Measurements from ENCODE around the gene SDF4.

The SDF4 gene

DNA sequence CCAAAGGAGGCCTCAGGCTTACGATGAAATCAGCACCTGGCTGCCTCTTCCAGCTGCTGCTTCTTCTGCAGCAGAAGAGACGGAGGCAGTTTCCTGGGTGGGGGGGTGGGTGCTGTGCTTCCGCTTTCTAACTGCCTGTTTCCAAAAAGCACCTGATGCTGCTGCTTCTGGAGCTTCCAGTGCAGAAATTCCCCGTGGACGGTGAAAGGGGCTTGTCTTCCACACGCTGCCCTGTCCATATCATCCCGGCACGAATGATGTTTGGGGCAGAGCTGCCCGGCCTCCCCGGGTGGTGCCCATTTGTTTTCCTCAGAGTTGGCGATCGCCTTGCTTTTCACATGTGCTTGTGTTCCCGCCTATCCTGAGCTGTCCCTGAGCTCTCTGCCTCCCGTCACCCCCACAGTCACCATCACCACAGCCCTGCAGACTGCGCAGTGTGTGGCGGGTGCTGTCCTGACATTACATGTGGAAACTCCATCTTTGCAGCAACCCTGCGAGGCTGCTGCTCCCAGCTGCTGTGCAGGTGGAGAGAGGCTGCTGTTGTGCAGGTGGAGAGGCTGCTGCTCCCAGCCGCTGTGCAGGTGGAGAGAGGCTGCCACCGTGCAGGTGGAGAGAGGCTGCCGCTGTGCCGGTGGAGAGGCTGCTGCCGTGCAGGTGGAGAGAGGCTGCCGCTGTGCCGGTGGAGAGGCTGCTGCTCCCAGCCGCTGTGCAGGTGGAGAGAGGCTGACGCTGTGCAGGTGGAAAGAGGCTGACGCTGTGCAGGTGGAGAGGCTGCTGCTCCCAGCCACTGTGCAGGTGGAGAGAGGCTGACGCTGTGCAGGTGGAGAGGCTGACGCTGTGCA lies 56.4 kb downstream of the SDF4 start:
- FAIRE-seq, result no peak

DNA sequence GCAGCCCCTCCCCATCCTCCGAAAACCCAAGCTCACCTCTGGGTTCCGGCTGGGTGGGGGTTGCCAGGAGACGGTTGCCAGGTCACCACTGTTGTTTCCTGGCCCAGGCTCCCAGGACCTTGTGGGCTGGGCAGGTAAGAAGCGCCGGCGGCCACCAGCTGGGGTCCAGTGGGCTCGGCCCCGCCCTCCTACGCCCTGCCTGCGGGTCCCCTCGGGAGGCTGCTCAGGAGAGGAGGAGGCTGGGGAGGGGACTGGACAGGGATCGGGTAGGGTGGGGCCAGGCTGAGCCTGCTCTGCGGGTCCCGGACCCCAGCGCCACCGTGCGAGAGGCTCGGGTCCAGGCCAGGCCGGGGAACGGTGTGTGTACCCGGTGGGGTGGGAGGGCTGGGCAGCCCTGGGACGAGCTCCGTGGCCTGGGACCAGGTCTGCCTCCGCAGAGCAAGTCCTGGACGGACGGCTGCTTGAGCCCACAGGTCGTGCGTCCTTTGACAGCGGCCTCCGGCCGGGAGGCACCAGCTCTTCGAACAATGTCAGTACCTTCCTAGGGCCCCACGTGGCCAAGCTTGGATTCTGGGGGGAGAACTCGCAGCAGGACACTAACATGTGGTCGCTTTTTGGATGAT lies 57.9 kb downstream of the SDF4 start, which contains the start of gene TTLL10:
Gene TTLL10, plus strand, starts transcription at position 88 of the 623 bp plus-strand sequence. CDS start 5,336 bp downstream, outside the sequence.
- no peak for FAIRE-seq

DNA sequence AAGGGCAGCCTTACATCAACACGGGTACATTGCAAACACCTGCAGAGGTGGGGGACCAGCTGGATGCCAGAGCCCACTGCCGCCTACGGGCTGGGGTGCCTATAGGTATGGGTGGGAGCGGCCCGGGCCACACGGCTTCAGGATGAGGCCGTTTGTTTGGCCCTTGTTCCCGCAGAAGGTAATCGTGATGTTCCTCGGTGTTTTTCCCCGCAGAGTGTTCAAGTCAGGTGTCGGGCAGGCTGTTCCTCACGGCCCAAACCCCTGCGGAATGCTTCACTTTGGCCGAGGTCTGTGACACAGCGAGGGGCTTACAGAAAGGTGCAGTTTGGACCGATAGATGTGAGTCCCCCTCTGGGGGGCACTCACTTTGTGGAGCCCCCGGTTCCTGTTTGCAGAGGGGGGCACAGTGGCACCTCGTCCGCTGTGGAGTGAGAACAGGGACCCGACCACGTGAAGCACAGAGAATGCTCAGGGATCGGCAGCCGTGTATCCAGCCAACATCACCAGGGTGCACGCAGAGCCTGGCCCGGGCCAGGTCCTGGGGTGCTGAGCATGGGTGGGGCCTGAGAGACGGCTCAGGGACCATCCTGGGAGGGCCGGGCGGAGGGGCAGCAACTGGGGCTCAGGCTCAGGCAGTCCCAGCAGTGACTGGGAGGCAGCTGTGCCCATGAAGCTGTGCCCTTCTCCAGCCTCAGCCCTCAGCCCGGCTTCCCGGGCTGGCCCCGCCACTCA lies 58.6 kb downstream of the SDF4 start:
- FAIRE-seq, result no peak

DNA sequence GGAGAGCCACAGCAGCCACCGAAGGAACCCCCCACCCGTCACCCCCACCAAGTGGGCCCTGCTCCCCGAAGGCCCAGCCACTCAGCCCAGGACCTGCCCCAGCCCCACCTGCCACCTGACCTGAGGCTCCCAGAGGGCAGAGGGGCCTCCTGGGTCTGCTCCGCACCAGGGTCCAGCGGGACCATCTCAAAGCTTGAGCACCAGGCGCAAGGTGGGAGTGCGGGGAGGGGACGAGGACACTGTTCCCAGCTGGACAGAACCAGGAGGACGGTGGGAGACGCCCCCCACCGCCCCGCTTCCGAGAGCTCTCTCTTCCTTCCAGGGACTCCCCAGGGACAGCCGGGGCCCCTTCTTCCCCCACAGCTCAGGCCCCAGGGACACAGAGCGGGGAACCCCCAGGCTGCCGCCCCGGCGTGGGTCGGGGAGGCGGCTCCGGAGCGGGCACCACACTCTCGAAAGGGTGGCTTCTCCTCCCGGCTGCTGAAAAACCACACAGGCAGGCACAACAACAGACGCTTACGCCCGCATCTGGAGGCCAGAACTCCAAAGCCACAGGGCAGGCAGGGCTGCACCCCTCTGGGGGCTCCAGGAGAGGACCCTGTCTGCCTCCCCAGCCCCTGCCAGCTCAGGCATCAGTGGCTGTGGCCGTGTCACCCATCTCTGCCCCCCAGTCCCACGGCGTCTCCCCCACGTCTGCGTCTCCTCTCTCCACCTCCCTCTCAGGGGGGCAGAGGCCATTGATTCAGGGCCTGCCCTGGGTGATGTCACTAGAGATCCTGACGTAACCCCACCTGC lies 60.1 kb downstream of the SDF4 start:
- FAIRE-seq, result no peak

DNA sequence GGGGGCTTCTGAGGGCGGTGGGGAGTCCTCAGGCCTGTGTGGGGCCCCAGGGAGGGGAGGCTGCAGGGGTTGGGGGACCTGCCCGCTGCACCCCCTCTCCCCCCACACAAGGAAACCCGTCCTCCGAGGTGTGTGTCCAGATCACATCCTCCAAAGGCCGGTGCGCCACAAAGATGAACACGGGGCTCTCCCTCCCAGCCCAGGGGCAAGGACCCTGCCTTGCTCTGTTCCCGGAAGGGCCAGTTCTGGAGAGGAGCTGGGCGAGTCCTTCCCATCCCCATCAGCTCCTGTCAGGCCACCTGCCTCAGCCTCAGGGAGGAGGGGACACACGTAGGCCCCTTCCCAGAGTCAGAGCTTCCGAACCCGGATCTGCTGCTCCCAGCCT lies 60.6 kb downstream of the SDF4 start:
- no peak for FAIRE-seq

DNA sequence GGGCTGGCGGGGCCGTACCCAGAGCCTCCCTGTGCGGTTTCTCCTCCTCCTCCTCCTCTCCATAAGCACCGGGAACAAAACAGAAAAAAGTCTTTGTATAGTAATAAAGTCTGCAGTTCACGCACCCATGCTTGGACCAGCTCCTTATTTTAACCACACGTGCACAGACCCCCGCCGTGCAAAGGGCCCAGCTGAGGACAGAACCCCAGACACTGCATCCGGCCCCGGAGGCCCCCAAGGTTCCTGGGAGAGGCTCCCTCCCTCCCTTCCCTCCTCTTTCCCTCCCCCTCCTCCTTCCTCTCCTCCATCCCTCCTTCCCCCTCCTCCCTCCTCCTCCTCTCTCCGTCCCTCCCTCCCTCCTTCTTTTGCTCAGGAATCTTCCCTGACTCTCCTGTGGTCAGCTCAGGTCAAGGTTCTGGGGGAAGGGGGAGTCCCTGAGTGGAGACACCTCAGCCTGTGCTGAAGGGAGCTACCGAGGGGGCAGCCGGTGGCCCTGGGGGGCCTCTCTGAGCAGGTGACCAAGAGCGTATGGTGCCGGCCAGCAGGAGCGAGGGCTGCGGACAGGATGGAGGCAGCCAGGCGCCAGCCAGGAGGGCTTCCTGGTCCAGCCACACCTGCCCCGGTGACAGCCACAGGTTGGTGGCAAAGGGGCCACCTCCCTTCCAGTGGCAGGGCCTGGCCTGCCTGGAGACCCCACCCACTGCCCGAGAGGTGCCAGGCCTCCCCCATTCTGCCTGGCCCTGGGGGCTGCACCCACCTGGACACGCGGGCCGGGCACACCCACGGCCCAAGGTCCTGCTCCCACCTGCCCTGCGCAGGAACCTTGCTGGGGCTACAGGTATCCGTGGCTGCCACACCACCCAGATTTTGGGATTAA lies 61.3 kb downstream of the SDF4 start:
- FAIRE-seq, result no peak

DNA sequence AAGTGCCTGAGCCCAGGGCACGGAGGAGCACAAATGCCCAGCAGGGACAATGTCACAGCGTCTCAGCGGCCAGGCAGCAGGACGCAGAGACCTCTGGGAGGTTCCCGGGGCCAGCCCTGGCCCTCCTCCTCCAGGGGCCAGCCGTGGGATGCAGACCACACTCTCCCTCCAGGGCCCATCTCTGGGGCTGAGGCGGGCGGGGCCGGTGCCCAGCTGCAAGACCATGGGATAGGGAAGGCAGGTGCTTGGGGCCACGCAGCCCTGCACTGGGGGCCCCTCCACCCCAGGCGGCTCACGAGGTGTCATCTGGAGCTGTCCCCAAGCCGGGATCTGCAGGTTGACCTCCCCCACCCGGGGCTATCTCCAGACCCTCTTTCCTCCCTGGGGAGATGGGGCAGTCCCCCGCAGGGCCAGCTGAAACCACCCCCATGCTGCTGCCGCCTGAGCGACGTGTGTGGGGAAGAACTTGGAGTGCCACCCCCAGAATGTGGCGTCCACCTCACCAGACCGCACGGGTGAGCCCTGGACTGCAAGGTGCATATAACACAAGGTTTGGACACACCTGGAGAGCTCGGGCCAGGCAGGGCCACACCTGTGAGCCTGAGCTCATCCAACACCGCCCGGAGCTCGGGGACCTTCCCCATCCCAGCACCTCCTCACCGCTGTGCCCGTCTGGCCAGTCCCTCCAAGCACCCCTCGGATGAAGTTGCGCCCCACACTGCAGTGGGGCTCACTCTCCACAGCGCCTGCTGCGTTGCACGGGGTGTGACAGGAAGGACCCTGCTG lies 62.2 kb downstream of the SDF4 start:
- FAIRE-seq, result no peak

DNA sequence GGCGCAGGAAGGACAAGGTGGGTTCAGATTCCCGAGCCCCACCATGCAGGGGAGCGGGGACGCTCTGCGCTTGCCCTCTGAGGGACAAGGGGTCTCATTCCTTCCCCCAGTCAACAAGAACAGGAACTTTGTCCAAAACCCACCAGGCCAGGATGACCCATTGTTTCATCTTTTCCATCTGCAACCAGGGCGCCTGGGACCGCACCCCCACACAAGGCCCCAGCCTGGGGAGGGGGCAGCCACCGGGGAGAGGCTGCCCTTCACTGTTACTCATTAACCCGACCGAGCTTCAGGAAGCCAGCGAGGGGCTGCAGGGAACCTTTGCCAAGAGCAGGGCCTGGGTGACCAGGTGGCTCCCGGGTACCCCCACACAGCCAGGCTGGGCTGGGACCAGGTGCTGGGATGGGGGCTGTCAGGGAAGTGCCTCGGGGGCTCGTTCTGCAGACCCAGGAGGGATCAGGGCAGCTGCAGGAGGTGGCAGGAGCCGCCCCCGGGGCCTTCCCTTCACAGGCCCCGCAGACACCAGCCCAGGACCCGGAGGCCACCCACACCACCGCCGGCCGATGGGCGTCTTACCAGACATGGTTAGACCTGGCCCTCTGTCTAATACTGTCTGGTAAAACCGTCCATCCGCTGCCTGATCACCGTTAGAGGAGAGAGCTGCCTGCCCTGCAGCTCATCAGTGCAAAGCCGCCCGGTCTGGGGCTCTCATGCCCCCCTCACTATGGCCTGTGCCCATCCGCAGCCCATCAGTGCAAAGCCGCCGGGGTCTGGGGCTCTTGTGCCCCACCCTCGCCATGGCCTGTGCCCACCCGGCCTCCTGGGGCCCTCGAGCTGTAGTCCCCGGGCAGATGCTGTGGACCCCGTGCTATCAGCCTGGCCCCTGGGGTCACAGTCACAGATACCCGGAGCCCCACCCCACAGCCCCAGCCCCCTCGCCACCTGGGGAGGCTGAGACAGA lies 63.1 kb downstream of the SDF4 start:
- FAIRE-seq, result no peak

DNA sequence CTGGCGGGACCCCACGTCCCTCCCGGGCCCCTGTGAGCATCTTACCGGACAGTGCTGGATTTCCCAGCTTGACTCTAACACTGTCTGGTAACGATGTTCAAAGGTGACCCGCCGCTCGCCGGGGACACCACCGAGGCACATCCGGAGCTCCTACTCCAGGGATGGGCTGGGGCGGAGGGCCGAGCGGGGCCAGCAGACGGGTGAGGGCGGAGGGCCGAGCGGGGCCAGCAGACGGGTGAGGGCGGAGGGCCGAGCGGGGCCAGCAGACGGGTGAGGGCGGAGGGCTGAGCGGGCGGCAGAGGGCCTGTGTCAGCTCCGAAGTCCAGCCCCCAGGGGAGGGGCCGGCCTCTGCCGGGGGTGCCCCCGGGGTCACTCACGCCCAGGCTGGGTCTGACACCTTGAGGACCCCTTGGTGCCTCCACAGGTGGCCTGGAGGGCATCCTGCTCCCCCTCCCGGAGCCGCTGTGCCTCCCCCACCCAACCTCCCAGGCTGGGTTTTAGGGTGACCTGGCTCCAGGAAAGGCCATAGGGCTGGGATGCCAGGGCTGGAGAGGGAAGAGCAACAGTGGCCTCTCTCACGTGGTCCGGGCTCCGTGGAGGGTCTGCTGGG lies 63.9 kb downstream of the SDF4 start:
- FAIRE-seq, result no peak

DNA sequence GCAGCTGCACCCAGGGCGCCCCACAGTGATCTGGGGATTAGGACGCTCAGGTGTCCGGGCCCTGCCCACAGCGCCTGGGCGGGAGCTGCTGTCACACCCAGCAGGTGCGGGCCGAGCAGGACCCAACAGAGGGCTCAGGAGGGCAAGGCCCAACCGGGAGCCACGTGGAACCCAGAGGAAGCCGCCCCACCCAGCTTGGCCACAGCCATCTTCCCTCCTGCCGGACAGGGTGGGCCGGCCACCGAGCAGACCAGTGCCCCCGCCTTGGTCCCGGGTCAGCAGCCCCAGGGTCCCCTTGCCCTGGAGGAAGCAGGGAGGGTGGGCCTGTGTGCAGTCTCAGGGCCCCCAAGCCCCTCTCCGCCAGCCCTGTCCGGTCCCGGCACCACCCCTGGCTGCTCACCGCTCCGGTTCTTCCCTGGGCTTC lies 64.4 kb downstream of the SDF4 start:
- FAIRE-seq, result no peak
